NT2/D1 (cell line): ENCODE measurements around the gene SH3PXD2B.

Experiments used
- SUZ12 ChIP-seq: IDR thresholded peaks from 2 replicates; pipeline ENCODE4 v1.6.1; 2011; ENCODE audit not compliant: insufficient read length, insufficient read depth; ENCODE audit errors: extremely low read depth
- ZNF274 ChIP-seq: IDR thresholded peaks from 2 replicates; pipeline ENCODE4 v1.6.1; 2011; ENCODE audit warnings: mild to moderate bottlenecking, low read depth, low read length

DNA sequence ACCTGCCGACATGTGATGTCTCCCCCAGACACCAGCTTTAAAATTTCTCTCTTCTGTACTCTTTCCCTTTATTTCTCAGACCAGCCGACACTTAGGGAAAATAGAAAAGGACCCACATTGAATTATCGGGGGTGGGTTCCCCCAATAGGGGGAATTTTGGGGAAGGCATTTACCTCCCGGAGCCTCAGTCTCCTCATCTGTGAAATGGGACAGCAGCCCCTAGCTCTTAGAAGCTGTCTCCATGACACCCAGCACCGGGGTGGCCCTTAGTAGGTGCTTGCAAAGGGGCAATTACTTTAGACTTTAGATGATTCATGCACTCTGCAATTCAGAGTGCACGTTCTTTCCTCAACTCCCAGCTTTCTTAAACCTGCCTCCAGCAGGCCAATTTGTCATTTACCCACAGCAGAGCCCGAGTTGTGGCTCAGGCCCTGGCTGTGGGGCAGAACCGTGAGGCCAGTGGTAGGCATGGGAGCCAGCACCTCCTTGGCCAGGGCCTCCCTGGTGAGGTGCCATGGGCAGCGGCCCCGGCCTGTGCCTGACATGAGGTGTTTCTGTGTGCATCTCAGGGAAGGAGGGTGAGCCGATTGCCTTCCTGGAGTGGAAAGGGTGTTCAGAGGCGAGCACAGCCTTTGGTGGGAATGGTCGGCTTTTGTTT, 51.7 kb downstream of the SH3PXD2B start:
- TF ChIP-seq ZNF274, result no peak
- TF ChIP-seq SUZ12, result no peak
